Measurements from ENCODE around the gene SECTM1.
"Not testable (repeated sequence)": the region's sequence is repeated elsewhere in the genome, so short reads cannot be mapped to it uniquely, and the experiment has no call there.

Gene SECTM1

GRCh38 chr17:82333279-82334171, at the start of gene SECTM1:
Gene SECTM1, minus strand, starts transcription at chr17:82333766. Its CDS starts 6,526 bp downstream, at chr17:82327240.
- DNase-seq = no peak

DNA sequence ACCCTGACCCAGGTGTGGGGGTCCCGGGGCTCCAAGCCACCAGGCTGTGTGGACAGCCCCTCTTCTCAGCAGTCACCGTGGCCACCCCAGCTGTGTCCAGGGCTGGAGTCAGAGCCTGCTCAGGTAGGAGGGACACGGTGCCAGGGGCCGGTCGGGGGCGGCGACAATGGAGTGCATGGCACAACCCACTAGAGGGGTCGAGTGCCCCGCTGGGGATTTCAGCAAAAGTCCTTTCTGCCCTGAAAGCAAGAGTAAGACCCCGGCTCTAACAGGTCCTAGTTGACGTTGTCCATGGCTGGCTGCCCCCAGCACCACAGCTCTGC, 49.3 kb upstream of the SECTM1 start:
- DNase-seq (no peak), ATAC-seq (no peak)

More at GRCh38 chr17:82333279-82334171, at the start of gene SECTM1:
- ATAC-seq = peak; percentile 24

DNA sequence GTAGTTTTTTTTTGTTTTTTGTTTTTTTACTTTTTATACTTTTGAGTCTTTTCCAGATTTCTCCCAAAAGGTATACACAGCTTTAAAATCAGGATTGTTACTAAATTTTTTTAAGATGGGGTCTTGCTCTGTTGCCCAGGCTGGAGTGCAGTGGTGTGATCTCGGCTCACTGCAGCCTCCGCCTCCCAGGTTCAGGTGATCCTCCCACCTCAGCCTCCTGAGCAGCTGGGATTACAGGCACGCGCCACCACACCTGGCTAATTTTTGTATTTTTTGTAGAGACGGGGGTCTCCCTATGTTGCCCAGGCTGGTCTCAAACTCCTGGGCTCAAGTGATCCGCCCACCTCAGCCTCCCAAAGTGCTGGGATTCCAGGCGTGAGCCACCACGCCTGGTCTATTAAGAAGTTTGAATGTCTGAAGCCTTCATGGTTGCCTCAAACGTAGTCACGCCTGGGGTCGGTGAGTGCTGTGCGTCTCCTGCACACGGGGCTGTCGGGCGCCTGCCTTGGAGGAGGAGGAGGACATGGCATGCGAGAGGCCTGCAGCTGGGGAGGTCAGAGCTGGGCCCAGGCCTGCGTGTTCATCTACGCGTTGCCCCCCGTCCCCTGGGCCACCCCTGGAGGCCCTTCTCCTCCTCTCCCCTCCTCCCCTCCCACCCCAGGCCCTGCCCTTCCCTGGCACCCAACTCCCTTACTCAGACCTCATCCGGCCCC, 48.8 kb upstream of the SECTM1 start:
- DNase-seq = not testable (repeated sequence)

DNA sequence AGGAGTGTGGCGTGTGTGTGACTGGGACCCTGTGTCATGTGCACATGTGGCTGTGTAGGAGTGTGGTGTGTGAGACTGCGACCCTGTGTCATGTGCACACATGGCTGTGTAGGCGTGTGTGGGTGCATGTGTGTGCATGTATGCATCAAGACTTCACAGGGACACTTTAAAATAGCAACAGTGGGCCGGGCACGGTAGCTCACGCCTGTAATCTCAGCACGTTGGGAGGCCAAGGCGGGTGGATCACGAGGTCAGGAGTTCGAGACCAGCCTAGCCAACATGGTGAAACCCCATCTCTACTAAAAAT, 48.1 kb upstream of the SECTM1 start:
- not testable (repeated sequence) for DNase-seq, ATAC-seq

More for the DNA sequence above, 48.8 kb upstream of the SECTM1 start:
- ATAC-seq = not testable (repeated sequence)

DNA sequence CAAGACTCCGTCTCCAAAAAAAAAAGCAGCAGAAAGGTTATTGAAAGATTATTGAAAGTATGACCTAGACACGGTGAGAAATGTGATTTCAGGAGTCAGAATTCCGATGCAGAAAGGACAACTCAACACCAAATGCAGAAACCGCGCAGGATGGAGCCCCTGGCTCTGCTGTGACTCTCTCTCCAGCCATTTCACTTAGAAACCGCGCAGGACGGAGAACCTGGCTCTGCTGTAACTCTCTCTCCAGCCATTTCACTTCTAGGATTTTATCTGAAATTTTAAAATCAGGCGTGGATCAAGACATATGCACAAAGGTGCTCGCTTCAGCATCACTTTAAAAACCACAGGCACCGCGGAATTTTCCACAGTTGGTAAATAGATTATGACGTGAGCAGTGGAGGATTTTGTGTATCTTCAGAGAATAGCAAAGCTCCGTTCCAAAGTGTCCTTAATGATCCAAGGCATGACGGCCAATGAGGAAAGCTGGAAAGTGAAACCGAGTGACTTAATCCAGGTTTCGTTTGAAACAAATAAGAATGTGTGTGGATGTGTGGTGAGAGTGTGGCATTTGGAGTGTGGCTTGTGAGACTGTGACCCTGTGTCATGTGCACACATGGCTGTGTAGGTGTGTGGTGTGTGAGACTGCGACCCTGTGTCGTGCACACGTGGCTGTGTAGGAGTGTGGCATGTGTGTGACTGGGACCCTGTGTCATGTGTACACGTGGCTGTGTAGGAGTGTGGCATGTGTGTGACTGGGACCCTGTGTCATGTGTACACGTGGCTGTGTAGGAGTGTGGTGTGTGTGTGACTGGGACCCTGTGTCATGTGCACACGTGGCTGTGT, 47.5 kb upstream of the SECTM1 start:
- DNase-seq (no peak), ATAC-seq (no peak)

DNA sequence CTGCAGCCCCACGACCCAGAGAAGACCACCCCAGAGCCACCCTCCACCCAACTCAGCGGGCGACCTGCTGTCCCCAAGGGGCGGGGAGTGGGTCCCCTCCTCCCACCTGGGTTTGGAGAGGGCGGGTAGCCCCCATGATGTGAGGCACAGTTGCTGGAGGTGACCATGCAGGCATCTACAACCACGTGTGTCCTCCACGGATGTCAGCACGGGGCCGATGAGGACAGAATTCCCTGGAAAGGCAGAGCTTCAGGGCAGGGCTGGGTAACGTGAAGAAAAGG, 45.1 kb upstream of the SECTM1 start:
- ATAC-seq (no peak), DNase-seq (no peak)

- DNase-seq (no peak), ATAC-seq (no peak)
Observed at GRCh38 chr17:82377924-82378740, 44.6 kb upstream of the SECTM1 start.

DNA sequence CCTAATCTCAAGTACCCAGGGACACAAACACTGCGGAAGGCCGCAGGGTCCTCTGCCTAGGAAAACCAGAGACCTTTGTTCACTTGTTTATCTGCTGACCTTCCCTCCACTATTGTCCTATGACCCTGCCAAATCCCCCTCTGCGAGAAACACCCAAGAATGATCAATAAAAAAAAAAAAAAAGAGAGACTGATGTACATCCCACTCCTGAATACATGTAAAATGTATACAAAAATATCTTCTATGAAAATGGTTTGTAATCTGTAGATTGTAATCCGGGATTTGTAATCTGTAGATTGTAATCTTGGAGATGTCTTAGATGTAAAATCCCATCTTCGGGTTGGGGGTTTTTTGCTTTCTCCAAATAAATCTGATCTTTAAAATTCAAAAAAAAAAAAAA, 43.7 kb upstream of the SECTM1 start:
- not testable (repeated sequence) for ATAC-seq

DNA sequence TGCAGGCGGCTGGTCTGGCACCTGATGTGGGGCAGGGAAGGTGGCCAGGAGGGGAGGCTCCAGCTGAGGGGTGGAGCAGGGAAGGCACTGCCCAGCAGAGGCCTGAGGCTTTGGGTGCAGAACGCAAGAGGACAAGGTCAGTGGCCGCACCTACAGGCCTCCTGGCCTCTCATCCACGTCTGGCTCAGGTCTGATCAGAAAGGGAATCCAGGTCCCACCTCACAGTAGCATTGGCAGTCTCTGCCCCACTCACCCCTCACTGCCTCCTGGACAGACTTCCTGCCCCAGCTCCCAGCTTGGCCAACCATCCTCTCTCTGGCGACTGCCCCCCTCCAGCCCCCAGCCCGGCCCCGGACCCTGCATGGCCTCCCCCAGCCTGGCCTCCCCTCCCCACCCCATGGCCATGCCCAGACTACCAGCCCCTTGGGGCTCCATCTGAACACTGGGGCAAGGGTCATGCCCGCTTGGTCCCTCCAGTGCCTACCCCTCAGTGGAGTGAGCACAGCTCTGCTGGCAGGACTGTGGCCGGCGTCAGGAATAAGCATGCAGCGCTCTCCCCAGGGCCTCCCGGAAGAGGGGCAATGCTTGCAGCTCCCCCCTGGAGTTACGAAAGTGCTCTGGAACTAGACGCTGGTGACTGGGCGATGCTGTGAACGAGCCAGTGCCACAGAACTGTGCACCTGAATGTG, 42.6 kb upstream of the SECTM1 start:
- ATAC-seq = no peak
- no peak for DNase-seq

More for the DNA sequence above, 43.7 kb upstream of the SECTM1 start:
- DNase-seq = not testable (repeated sequence)

- DNase-seq (no peak), ATAC-seq (no peak)
Observed at GRCh38 chr17:82375359-82376041, 41.9 kb upstream of the SECTM1 start.

- ATAC-seq (no peak), DNase-seq (no peak)
Observed at GRCh38 chr17:82374626-82375331, 41.2 kb upstream of the SECTM1 start.

- no peak for ATAC-seq
- no peak for DNase-seq
Observed at GRCh38 chr17:82373731-82374625, 40.4 kb upstream of the SECTM1 start.

- not testable (repeated sequence) for ATAC-seq, DNase-seq
Observed at GRCh38 chr17:82373072-82373452, 39.5 kb upstream of the SECTM1 start.

DNA sequence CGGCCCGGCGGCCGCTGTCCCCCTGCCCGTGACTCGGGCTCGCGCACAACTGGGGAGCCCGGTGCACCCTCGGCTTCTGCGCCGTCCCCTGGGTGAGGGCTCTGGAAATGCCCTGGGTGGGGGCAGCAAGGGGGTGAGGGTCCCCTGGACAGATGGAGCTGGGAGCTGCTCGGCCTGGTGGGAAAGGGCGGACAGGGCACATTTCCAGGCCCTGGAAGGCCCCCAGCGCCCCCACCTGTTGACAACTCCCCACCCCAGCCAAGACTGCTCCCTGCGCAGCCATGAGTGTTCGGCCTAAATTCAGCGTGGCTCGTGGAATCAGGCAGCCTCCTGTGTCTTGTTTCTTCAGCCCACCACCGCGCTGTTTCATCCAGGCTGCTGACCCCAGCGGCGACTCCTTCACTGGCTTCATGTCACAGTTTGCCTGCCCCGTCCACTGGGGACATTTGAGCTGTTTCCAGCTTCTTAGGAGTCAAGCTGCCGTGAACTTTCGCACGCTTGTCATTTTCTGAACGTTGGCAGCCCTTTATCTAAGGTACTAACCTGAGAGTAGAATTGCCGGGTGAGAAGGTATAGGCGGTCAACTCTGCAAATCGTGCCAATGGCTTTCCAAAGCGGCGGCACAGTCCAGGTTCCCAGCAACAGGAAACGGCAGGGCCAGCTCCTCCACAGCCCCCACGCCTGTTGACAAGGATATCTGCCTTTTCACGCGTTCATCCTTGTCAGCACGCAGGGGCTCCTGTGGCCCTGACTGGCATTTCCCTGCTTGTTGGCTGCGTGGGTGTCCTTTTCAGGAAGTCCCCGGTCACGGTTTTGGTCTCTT, 38.9 kb upstream of the SECTM1 start:
- no peak for ATAC-seq
- DNase-seq = no peak

GRCh38 chr17:82371333-82372248, 38.0 kb upstream of the SECTM1 start, which contains the start of gene UTS2R:
Gene UTS2R, plus strand, starts transcription at chr17:82371765. Its CDS starts 2,560 bp downstream, at chr17:82374325.
- ATAC-seq (no peak), DNase-seq (no peak)

- DNase-seq (no peak), ATAC-seq (no peak)
Observed at GRCh38 chr17:82370471-82371332, 37.1 kb upstream of the SECTM1 start.

Data from stimulated activated naive CD8-positive, alpha-beta T cell treated with anti-CD3 and anti-CD28 coated beads, Interleukin-15, Interleukin-2, amounts not matched to agents 100 U/mL and 50 U/mL, for 24 hours (primary cell).